Activated CD4-positive, alpha-beta T cell treated with anti-CD3 and anti-CD28 coated beads, Interleukin-2, Interleukin-4, amounts not matched to agents 100 ng/mL and 50 ng/mL, durations not matched to agents 16 hours and 8 hours (primary cell): Measurements from ENCODE around the gene SLC49A3.
A peak's percentile ranks its signal among the peaks of the same experiment; 100 is the strongest.
"Not testable (repeated sequence)": the region's sequence is repeated elsewhere in the genome, so short reads cannot be mapped to it uniquely, and the experiment has no call there.

Experiments used
- DNase-seq: peaks from one replicate; pipeline ENCODE4 v3.0.0-alpha.2; 2020; ENCODE audit warnings: low spot score

SLC49A3 gene

GRCh38 chr4:681736-682451 lies 7.1 kb downstream of the SLC49A3 start:
- DNase-seq: no peak

GRCh38 chr4:680928-681645 lies 7.9 kb downstream of the SLC49A3 start:
- DNase-seq: peak; percentile 47

- no peak for DNase-seq
Observed at GRCh38 chr4:680551-680927, 8.4 kb downstream of the SLC49A3 start.

- DNase-seq: no peak
Observed at GRCh38 chr4:680091-680490, 8.9 kb downstream of the SLC49A3 start.

GRCh38 chr4:679629-680028 lies 9.3 kb downstream of the SLC49A3 start:
- DNase-seq: no peak

- no peak for DNase-seq
Observed at GRCh38 chr4:679104-679481, 9.9 kb downstream of the SLC49A3 start.

GRCh38 chr4:678331-679103 lies 10.4 kb downstream of the SLC49A3 start:
- no peak for DNase-seq

- DNase-seq: no peak
Observed at GRCh38 chr4:677431-678293, 11.3 kb downstream of the SLC49A3 start.

- no peak for DNase-seq
Observed at GRCh38 chr4:676871-677235, 12.1 kb downstream of the SLC49A3 start.

- no peak for DNase-seq
Observed at GRCh38 chr4:675980-676870, 12.7 kb downstream of the SLC49A3 start.

GRCh38 chr4:675036-675882 lies 13.7 kb downstream of the SLC49A3 start:
- DNase-seq: no peak

GRCh38 chr4:674172-675035 lies 14.5 kb downstream of the SLC49A3 start, which contains the start of the genes ATP5ME and MYL5:
ATP5ME (minus strand) TSS chr4:674276; CDS start chr4:674247, 29 bp downstream.
MYL5 (plus strand) TSS chr4:674542; CDS start chr4:678027, 3,485 bp downstream.
- DNase-seq: peak; percentile 97

- no peak for DNase-seq
Observed at GRCh38 chr4:673349-674091, 15.4 kb downstream of the SLC49A3 start.

GRCh38 chr4:671769-672168 lies 17.2 kb downstream of the SLC49A3 start:
- no peak for DNase-seq

GRCh38 chr4:669806-670559 lies 19.0 kb downstream of the SLC49A3 start:
- not testable (repeated sequence) for DNase-seq

- DNase-seq: not testable (repeated sequence)
Observed at GRCh38 chr4:668219-668618, 20.7 kb downstream of the SLC49A3 start.

GRCh38 chr4:667545-667925 lies 21.4 kb downstream of the SLC49A3 start:
- DNase-seq: no peak
